Skeletal muscle satellite cell (primary cell): Measurements from ENCODE around the gene RABGAP1L. TPM values are rescaled to one million over a fixed set of nuclear protein-coding genes. Genes with fewer than 3 reads are reported as not detected.
"Not testable (repeated sequence)": the region's sequence is repeated elsewhere in the genome, so short reads cannot be mapped to it uniquely, and the experiment has no call there.

Experiments
- H3K27me3 ChIP-seq: 2 replicates; pipeline ENCODE4 v1.7.0; 2013; ENCODE audit warnings: low read length; ENCODE audit not compliant: control insufficient read depth, insufficient read depth
- H3K36me3 ChIP-seq: 2 replicates; pipeline ENCODE4 v1.7.0; 2013; ENCODE audit warnings: mild to moderate bottlenecking, control low read depth, low read length; ENCODE audit not compliant: insufficient read depth
- H3K4me1 ChIP-seq: 2 replicates; pipeline ENCODE4 v1.7.0; 2013; ENCODE audit warnings: low read length; ENCODE audit not compliant: control insufficient read depth, insufficient read depth
- H3K4me2 ChIP-seq: 2 replicates; pipeline ENCODE4 v1.7.0; 2013; ENCODE audit warnings: mild to moderate bottlenecking, low read length
- H3K4me3 ChIP-seq: 2 replicates; pipeline ENCODE4 v1.7.0; 2013; ENCODE audit warnings: low read length
- H3K9ac ChIP-seq: 2 replicates; pipeline ENCODE4 v1.7.0; 2013; ENCODE audit warnings: mild to moderate bottlenecking, low read depth, low read length, moderate library complexity
- H3K9me3 ChIP-seq: replicated peaks from 2 replicates; pipeline ENCODE4 v1.7.0; 2013; ENCODE audit warnings: mild to moderate bottlenecking, control low read depth, low read length
- total RNA-seq: library from RNA; depleted of rRNA; stranded (reverse); fragments of >200 nt; gene quantifications from 2 replicates; pipeline ENCODE4 v1.2.3, GENCODE V29; 2012; rRNA removed

The RABGAP1L gene
- total RNA-seq: 28.4 and 34.2 TPM in 2 replicates

GRCh38 chr1:174159252-174160108 lies at the start of gene RABGAP1L:
TSS of gene RABGAP1L (plus strand) at chr1:174159520.
- Histone ChIP-seq H3K4me2 (peak within 1 kb of the TSS; percentile 90), H3K4me3 (peak within 1 kb of the TSS; percentile 100), H3K27me3 (no peaks in the 10 kb centered on the region), H3K4me1 (peaks cover 6% of the 10 kb centered on the region), H3K9me3 (no peaks in the 10 kb centered on the region), H3K9ac (peak within 1 kb of the TSS; percentile 95), H3K36me3 (no peaks in the 10 kb centered on the region)

- no peaks in the 10 kb centered on the region for H3K27me3 ChIP-seq
- no peaks in the 10 kb centered on the region for H3K9me3 ChIP-seq
- H3K36me3 ChIP-seq: no peaks in the 10 kb centered on the region
- H3K4me3 ChIP-seq: no peak overlapping the region
- no peak overlapping the region for H3K9ac ChIP-seq
- H3K4me2 ChIP-seq: no peak overlapping the region
- no peaks in the 10 kb centered on the region for H3K4me1 ChIP-seq
Observed at GRCh38 chr1:174110053-174110452, 49.3 kb upstream of the RABGAP1L start.

GRCh38 chr1:174112489-174113162 lies 46.7 kb upstream of the RABGAP1L start:
- Histone ChIP-seq H3K36me3 (no peaks in the 10 kb centered on the region), H3K4me3 (no peak overlapping the region), H3K4me1 (no peaks in the 10 kb centered on the region), H3K9me3 (no peaks in the 10 kb centered on the region), H3K4me2 (no peak overlapping the region), H3K27me3 (no peaks in the 10 kb centered on the region), H3K9ac (no peak overlapping the region)

DNA sequence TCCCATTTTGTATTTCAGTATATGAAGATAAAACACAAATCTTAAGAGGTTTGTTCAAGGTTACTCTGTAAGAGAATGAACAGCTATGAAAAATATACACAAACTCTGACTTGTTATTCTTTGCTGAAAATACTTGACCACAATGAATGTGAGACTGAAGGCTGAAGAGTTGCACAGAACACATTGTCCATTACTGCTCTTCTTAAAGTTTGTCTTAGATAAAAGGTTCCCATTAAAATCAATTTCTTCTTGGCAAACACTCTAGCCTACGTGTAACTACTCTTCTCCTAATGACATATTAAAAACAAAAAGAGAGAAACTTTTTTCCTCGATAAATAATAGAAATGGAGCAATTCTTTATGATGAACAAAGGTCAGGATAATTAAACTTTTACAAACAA lies 45.2 kb upstream of the RABGAP1L start:
- Histone ChIP-seq H3K9me3 (no peaks in the 10 kb centered on the region), H3K36me3 (no peaks in the 10 kb centered on the region), H3K4me2 (no peak overlapping the region), H3K4me1 (no peaks in the 10 kb centered on the region), H3K4me3 (no peak overlapping the region), H3K9ac (no peak overlapping the region), H3K27me3 (no peaks in the 10 kb centered on the region)

- H3K4me3 ChIP-seq: no peak overlapping the region
- H3K36me3 ChIP-seq: no peaks in the 10 kb centered on the region
- no peaks in the 10 kb centered on the region for H3K4me1 ChIP-seq
Observed at GRCh38 chr1:174114788-174115448, 44.4 kb upstream of the RABGAP1L start.

GRCh38 chr1:174116042-174116441 lies 43.3 kb upstream of the RABGAP1L start:
- Histone ChIP-seq H3K4me1 (no peaks in the 10 kb centered on the region), H3K4me3 (no peak overlapping the region), H3K9me3 (no peaks in the 10 kb centered on the region), H3K4me2 (no peak overlapping the region), H3K9ac (no peak overlapping the region), H3K36me3 (no peaks in the 10 kb centered on the region), H3K27me3 (no peaks in the 10 kb centered on the region)

More at GRCh38 chr1:174114788-174115448, 44.4 kb upstream of the RABGAP1L start:
- Histone ChIP-seq H3K9ac (no peak overlapping the region), H3K27me3 (no peaks in the 10 kb centered on the region), H3K9me3 (no peaks in the 10 kb centered on the region), H3K4me2 (no peak overlapping the region)

DNA sequence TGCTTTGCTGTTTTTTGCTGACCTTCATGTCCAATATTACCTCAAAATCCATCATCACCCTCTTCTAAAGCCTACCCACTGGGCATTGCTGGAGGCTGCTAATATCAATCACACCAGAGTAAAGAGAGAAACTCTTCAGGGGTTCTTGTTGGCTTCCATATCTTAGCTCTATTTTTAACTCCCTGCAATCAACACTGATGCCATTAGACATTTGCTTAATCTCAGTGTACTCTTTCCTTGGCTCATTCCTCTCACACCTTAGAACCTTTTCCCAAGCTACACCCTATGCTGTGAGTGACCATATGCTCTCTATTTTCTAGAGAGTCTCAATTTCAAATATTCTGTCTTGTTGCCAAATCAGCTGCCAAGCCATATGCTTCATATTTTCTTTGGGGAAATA lies 40.6 kb upstream of the RABGAP1L start:
- Histone ChIP-seq H3K9me3 (no peaks in the 10 kb centered on the region), H3K4me3 (no peak overlapping the region), H3K4me1 (no peaks in the 10 kb centered on the region), H3K4me2 (no peak overlapping the region), H3K36me3 (no peaks in the 10 kb centered on the region), H3K27me3 (no peaks in the 10 kb centered on the region), H3K9ac (no peak overlapping the region)

DNA sequence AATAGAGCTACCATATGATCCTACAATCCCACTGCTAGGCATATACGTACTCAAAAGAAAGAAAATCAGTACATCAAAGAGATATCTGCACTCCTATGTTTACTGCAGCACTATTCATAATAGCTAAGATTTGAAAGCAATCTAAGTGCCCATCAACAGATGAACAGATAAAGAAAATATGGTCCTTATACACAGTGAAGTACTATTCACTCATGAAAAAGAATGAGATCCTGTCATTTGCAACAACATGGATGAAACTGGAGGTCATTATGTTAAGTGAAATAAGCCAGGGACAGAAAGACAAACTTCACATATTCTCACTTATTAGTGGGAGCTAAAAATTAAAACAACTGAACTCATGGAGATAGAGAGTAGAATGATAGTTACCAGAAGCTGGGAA lies 37.0 kb upstream of the RABGAP1L start:
- not testable (repeated sequence) for H3K9ac ChIP-seq, H3K9me3 ChIP-seq, H3K36me3 ChIP-seq, H3K4me2 ChIP-seq, H3K27me3 ChIP-seq, H3K4me1 ChIP-seq, H3K4me3 ChIP-seq

DNA sequence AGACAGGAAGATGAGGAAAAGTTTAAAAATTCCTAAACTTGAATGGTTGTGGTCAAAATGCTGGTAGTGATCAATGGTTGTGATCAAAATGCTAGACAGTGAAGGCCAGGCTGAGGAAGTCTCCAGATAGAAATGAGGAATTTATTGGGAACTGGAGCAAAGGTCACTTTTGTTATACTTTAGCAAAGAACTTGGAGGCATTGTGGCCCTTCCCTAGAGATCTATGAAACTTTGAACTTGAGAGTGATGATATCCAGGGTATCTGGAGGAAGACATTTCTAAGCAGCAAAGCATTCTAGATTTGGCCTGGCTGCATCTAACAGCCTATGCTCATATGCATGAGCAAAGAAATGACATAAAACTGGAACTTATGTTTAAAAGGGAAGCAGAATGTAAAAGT lies 35.5 kb upstream of the RABGAP1L start:
- Histone ChIP-seq H3K4me1 (no peaks in the 10 kb centered on the region), H3K9ac (no peak overlapping the region), H3K4me2 (no peak overlapping the region), H3K9me3 (no peaks in the 10 kb centered on the region), H3K27me3 (no peaks in the 10 kb centered on the region), H3K4me3 (no peak overlapping the region), H3K36me3 (no peaks in the 10 kb centered on the region)

DNA sequence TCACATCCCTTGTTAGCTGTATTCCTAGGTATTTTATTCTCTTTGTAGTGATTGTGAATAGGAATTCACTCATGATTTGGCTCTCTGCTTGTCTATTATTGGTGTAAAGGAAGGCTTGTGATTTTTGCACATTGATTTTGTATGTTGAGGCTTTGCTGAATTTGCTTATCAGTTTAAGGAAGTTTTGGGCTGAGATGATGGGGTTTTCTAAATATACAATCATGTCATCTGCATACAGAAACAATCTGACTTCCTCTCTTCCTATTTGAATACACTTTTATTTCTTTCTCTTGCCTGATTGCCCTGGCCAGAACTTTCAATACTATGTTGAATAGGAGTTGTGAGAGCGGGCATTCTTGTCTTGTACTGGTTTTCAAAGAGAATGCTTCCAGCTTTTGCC lies 32.1 kb upstream of the RABGAP1L start:
- H3K4me2 ChIP-seq, H3K9me3 ChIP-seq, H3K27me3 ChIP-seq, H3K4me1 ChIP-seq, H3K36me3 ChIP-seq, H3K4me3 ChIP-seq, H3K9ac ChIP-seq: not testable (repeated sequence)

GRCh38 chr1:174131032-174131638 lies 28.2 kb upstream of the RABGAP1L start:
- no peaks in the 10 kb centered on the region for H3K36me3 ChIP-seq
- H3K4me2 ChIP-seq: no peak overlapping the region
- H3K9me3 ChIP-seq: no peaks in the 10 kb centered on the region
- H3K9ac ChIP-seq: no peak overlapping the region
- no peaks in the 10 kb centered on the region for H3K4me1 ChIP-seq
- no peak overlapping the region for H3K4me3 ChIP-seq
- H3K27me3 ChIP-seq: no peaks in the 10 kb centered on the region
